HepG2 (cell line): ENCODE data around the gene RTEL1. TPM values are rescaled to one million over a fixed set of nuclear protein-coding genes. Genes with fewer than 3 reads are reported as not detected.
"Not testable (repeated sequence)": the region's sequence is repeated elsewhere in the genome, so short reads cannot be mapped to it uniquely, and the experiment has no call there.

Source experiments
- ATAC-seq: fragments of 200-7000 bp; cut with Tn5 transposase; 3 replicates; pipeline ENCODE4 v1.9.1; 2020; ENCODE audit warnings: mild to moderate bottlenecking, moderate library complexity
- BruUV-seq: library from RNA; stranded (reverse); fragments of 400-500 nt; replicated peaks from 2 replicates; lab custom pipeline; 2021; lab: Mats Ljungman, UMichigan
- CTCF ChIA-PET: fragments of 300-600 bp; formaldehyde crosslinking; extraction: SDS; loops from one replicate; lab custom pipeline; 2021; ENCODE audit warnings: low total read pairs, inconsistent platforms, low intra/inter-chr PET ratio; lab: Yijun Ruan, JAX
- POLR2A ChIA-PET: fragments of 350-600 bp; sonication (Branson Sonifier 250); formaldehyde crosslinking; loops from one replicate; lab custom pipeline; 2020; ENCODE audit warnings: antibody characterized with exemption, inconsistent platforms; lab: Yijun Ruan, JAX
- DNase-seq: peaks from one replicate; pipeline ENCODE4 v3.0.0-alpha.2; 2015; ENCODE audit warnings: low spot score
- FAIRE-seq: peaks from 3 replicates; lab custom pipeline; 2011; peaks lifted over from hg19 to GRCh38; lab: Jason Lieb, UNC
- H2AFZ ChIP-seq: one replicate; pipeline ENCODE4 v1.6.1; 2011; ENCODE audit warnings: low read length, inconsistent platforms
- H3K27ac ChIP-seq: fragments of 300-600 bp; 3 replicates; pipeline ENCODE4 v1.8.0; 2011; ENCODE audit warnings: mixed run types, mild to moderate bottlenecking, mixed read lengths, low read length, inconsistent platforms; ENCODE audit not compliant: insufficient read depth; ENCODE audit errors: extremely low read length
- H3K27me3 ChIP-seq, 2 experiments: fragments of 200-600 bp in 1 of 2; 2 replicates in 1 of 2; 3 replicates in 1 of 2; pipeline versions ENCODE4 v1.6.0 to v1.8.0; 2011; ENCODE audit warnings: low read length in 2 of 2, mild to moderate bottlenecking in 2 of 2, moderate library complexity in 2 of 2, inconsistent platforms in 1 of 2; ENCODE audit not compliant: insufficient read depth in 2 of 2, control insufficient read depth in 1 of 2
- H3K36me3 ChIP-seq, 2 experiments: fragments of 200-600 bp in 1 of 2; replicated peaks in 1 of 2; 2 replicates in 1 of 2; 3 replicates in 1 of 2; pipeline versions ENCODE4 v1.5.1 to v1.8.0; 2011; ENCODE audit warnings: low read length in 2 of 2, inconsistent platforms in 1 of 2; ENCODE audit not compliant: insufficient read depth in 2 of 2, control insufficient read depth in 1 of 2
- H3K4me1 ChIP-seq: 2 replicates; pipeline ENCODE4 v1.5.1; 2012; ENCODE audit warnings: low read length, inconsistent platforms; ENCODE audit not compliant: insufficient read depth
- H3K4me2 ChIP-seq: 2 replicates; pipeline ENCODE4 v1.6.0; 2011; ENCODE audit warnings: low read depth, low read length, inconsistent platforms
- H3K4me3 ChIP-seq, 3 experiments: fragments of 200-600 bp in 1 of 3; sonication (generic), shearing (Covaris generic) in 1 of 3; replicated peaks in 1 of 3; 2 replicates each; pipeline ENCODE4 v1.5.1; 2011 to 2016; ENCODE audit warnings: low read length in 3 of 3, inconsistent platforms in 2 of 3, low read depth in 2 of 3, mild to moderate bottlenecking in 2 of 3, control low read depth in 1 of 3, mixed read lengths in 1 of 3; ENCODE audit not compliant: insufficient read depth in 1 of 3
- H3K79me2 ChIP-seq: one replicate; pipeline ENCODE4 v1.6.1; 2011; ENCODE audit warnings: low read length, inconsistent platforms; ENCODE audit not compliant: insufficient read depth
- H3K9ac ChIP-seq: 2 replicates; pipeline ENCODE4 v1.6.0; 2011; ENCODE audit warnings: mild to moderate bottlenecking, low read depth, low read length, inconsistent platforms; ENCODE audit not compliant: insufficient read depth
- H3K9me3 ChIP-seq: 2 replicates; pipeline ENCODE4 v1.5.1; 2012; ENCODE audit warnings: mild to moderate bottlenecking, low read length
- H4K20me1 ChIP-seq: 2 replicates; pipeline ENCODE4 v1.6.0; 2011; ENCODE audit warnings: inconsistent platforms, mild to moderate bottlenecking, low read length, moderate library complexity; ENCODE audit not compliant: insufficient read depth
- CBX5 ChIP-seq: sonication (generic); formaldehyde crosslinking; IDR thresholded peaks from 2 replicates; pipeline ENCODE4 v1.4.0; 2020; ENCODE audit warnings: missing genetic modification reagents, borderline replicate concordance
- FOXA1 ChIP-seq, 2 experiments: fragments of 450-650 bp in 1 of 2; sonication (generic) in 1 of 2; formaldehyde crosslinking in 1 of 2; IDR thresholded peaks; 2 replicates each; pipeline versions ENCODE4 v1.4.0 to v1.6.1; 2016 to 2020; ENCODE audit warnings: missing genetic modification reagents in 1 of 2
- GTF3A ChIP-seq: sonication (generic); formaldehyde crosslinking; conservative IDR thresholded peaks from 2 replicates; pipeline ENCODE4 v1.4.0; 2020; ENCODE audit warnings: mild to moderate bottlenecking, missing genetic modification reagents
- MAFK ChIP-seq, 2 experiments: IDR thresholded peaks in 1 of 2; conservative IDR thresholded peaks in 1 of 2; 2 replicates each; pipeline ENCODE4 v1.6.1; 2011; ENCODE audit warnings: improper control_type of control experiment in 2 of 2, low read length in 2 of 2
- MED13 ChIP-seq: sonication (generic); formaldehyde crosslinking; IDR thresholded peaks from 2 replicates; pipeline ENCODE4 v1.5.0; 2020; ENCODE audit warnings: missing genetic modification reagents
- NFIB ChIP-seq: sonication (generic); formaldehyde crosslinking; IDR thresholded peaks from 2 replicates; pipeline ENCODE4 v1.9.0; 2021; ENCODE audit warnings: missing genetic modification reagents, mild to moderate bottlenecking, borderline replicate concordance
- RFX3 ChIP-seq: IDR thresholded peaks from 2 replicates; pipeline ENCODE4 v1.6.1; 2016; ENCODE audit warnings: missing biosample characterization, missing genetic modification reagents
- RNF2 ChIP-seq: fragments of 450-650 bp; conservative IDR thresholded peaks from 2 replicates; pipeline ENCODE4 v1.6.1; 2016; ENCODE audit warnings: low read depth
- RXRA ChIP-seq: sonication (generic); formaldehyde crosslinking; IDR thresholded peaks from 2 replicates; pipeline ENCODE4 v1.5.1; 2020; ENCODE audit warnings: missing genetic modification reagents
- SSRP1 ChIP-seq: IDR thresholded peaks from 2 replicates; pipeline ENCODE4 v1.6.1; 2016; ENCODE audit warnings: control low read depth
- ZC3H4 ChIP-seq: sonication (generic); formaldehyde crosslinking; IDR thresholded peaks from 2 replicates; pipeline ENCODE4 v1.4.0; 2020; ENCODE audit warnings: missing genetic modification reagents, borderline replicate concordance
- ZNF572 ChIP-seq: sonication (generic); formaldehyde crosslinking; IDR thresholded peaks from 2 replicates; pipeline ENCODE4 v1.5.1; 2020; ENCODE audit warnings: mild to moderate bottlenecking, missing genetic modification reagents
- ZNF614 ChIP-seq: IDR thresholded peaks from 2 replicates; pipeline ENCODE4 v1.6.1; 2018; ENCODE audit warnings: missing biosample characterization, missing genetic modification reagents, inconsistent platforms, borderline replicate concordance
- ZNF619 ChIP-seq: sonication (generic); formaldehyde crosslinking; IDR thresholded peaks from 2 replicates; pipeline ENCODE4 v1.4.0; 2020; ENCODE audit warnings: mild to moderate bottlenecking, missing genetic modification reagents
- ZNF792 ChIP-seq: IDR thresholded peaks from 2 replicates; pipeline ENCODE4 v1.6.1; 2016
- ZNF83 ChIP-seq: sonication (generic); formaldehyde crosslinking; IDR thresholded peaks from 2 replicates; pipeline ENCODE4 v1.4.0; 2020; ENCODE audit warnings: missing genetic modification reagents, mild to moderate bottlenecking, borderline replicate concordance
- WGBS: methylation state at CpG from one replicate; pipeline ENCODE4 v1.1.6; 2017; ENCODE audit warnings: low lambda C conversion rate; 5-methylcytosine and 5-hydroxymethylcytosine counted together
- in situ Hi-C: cut with HindIII; loops from 2 replicates; pipeline ENCODE4 v1.10.0; 2017; ENCODE audit warnings: low pct_unique_long_range_greater_than_20kb; ENCODE audit not compliant: extremely low pct_ligation_motif_present
- intact Hi-C: fragments of 100-400 bp; cut with micrococcal nuclease; formaldehyde crosslinking; loops from one replicate; pipeline ENCODE4 v1.10.0; 2022; ENCODE audit not compliant: unreplicated experiment
- polyA plus RNA-seq, 8 experiments: library from polyadenylated mRNA; depleted of rRNA in 3 of 8; stranded (reverse) in 7 of 8; unstranded in 1 of 8; fragments of >200 nt; fragmentation: Illumina TruSeq in 4 of 8; extraction: Trizol in 4 of 8; gene quantifications; 2 replicates each; pipeline versions ENCODE4 v1.2.1 to v1.2.3, GENCODE V29; 2011 to 2016; ENCODE audit warnings: low read depth in 4 of 8, missing spikeins in 1 of 8, mixed read lengths in 1 of 8; ENCODE audit not compliant: insufficient read depth in 1 of 8
- total RNA-seq, 5 experiments: library from RNA; depleted of rRNA; stranded (reverse); fragments of >200 nt; fragmentation: Illumina TruSeq; extraction: Trizol; gene quantifications; 2 replicates each; pipeline ENCODE4 v1.2.3, GENCODE V29; 2016; ENCODE audit warnings: low read depth in 1 of 5
- TF ChIP-seq, protein P1 (sequence below): sonication (generic); formaldehyde crosslinking; IDR thresholded peaks from 2 replicates; pipeline ENCODE4 v1.4.0; 2020; ENCODE audit warnings: missing genetic modification reagents

Gene RTEL1
- total and polyA plus RNA-seq, 2 of the 13 experiments (the other 11 are each of a cell fraction or from before 2014, with no cell fraction given), result 21.8 to 36.4 TPM

DNA sequence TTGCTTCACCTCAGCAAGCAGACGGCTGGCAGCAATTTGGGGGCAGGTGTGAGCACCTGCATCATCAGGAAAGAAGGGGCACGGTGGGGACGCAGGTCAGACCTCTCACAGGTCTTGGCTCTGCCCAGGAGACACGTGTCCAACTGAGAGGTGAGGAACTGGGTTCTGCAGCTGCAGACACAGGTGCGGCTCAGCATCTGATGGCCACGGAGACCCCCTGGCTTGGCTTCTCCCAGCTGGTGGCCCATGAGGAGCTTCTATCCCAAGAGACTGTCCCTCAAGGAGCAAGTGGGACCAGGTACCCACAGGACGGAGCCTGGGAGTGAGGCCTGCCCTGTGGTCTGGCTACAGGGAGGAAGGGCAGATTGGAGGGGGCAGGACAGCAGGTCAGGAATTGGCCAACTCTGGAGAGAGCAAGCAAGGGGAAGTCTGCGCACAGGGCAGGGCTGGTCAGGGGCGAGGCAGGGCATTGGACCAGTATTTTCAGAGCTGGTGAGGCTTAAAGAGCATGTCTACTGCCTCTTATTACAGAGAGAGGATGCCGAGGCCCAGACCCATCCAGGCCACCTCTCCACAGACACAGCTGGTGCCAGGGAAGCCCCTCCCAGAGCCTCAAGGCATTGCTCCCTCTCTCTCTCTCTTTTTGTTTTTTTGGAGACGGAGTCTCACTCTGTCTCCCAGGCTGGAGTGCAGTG is 9.1 kb upstream of the RTEL1 start (continued):
- TF ChIP-seq ZC3H4 (CRISPR knock-in tag) (no peak), RNF2 (no peak), ZNF83 (no peak)

DNA sequence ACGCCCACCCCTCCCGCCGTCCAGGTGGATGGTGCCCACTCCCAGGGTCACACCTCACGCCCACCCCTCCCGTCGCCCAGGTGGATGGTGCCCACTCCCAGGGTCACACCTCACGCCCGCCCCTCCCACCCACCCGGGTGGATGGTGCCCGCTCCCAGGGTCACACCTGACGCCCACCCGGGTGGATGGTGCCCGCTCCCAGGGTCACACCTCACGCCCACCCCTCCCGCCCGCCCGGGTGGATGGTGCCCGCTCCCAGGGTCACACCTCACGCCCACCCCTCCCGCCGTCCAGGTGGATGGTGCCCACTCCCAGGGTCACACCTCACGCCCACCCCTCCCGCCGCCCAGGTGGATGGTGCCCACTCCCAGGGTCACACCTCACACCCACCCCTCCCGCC is 7.6 kb upstream of the RTEL1 start:
- in situ Hi-C loops, ATAC-seq, H3K4me2 ChIP-seq, H3K4me3 ChIP-seq, H3K27ac ChIP-seq, H3K36me3 ChIP-seq, H3K27me3 ChIP-seq, FAIRE-seq, H4K20me1 ChIP-seq, H3K79me2 ChIP-seq, DNase-seq, H3K9me3 ChIP-seq, H3K9ac ChIP-seq, H2AFZ ChIP-seq, CTCF ChIA-PET, BruUV-seq: not testable (repeated sequence)
- intact Hi-C loops, result loop anchor here (10.0 kb wide), 1 partner anchor 116 kb away; the partner anchor contains the start of gene PTK6
- POLR2A ChIA-PET, result interaction anchor here (1.3 to 4.3 kb wide), 2 partner anchors 8 to 32 kb away, joined by 4 to 58 read pairs; no protein-coding TSS in a partner anchor
- 98% methylated on average over 25 of the region's 25 CpGs for WGBS
- H3K4me1 ChIP-seq, result peaks cover 23% of the 10 kb centered on the region

DNA sequence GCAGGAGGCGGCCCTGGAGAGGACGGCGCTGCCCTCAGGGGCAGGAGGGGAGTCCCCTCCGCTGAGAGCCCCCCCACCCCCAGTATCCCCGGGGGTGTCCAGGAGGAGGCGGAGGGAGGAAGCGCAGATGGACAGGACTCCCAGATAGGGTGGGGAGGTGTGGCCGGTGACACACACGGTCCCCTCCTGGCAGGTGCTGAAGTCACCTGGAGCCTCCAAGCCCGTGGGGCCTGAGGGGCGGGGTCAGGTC is 6.2 kb upstream of the RTEL1 start:
- in situ Hi-C loops, result no loop called here
- no TSS peak for BruUV-seq
- TF ChIP-seq SSRP1 (CRISPR knock-in tag), result no peak
- TF ChIP-seq NFIB (CRISPR knock-in tag), result peak; percentile 70; the same call in 1 of the 2 replicates
- TF ChIP-seq FOXA1 (IDR thresholded peaks at IDR 0.05), result no peak
- 0 out of 2 replicates have a peak, but pooled peaks have one; percentile 9 for TF ChIP-seq FOXA1 (CRISPR knock-in tag; IDR thresholded peaks at IDR 0.05)
- TF ChIP-seq RXRA (CRISPR knock-in tag), result 0 out of 2 replicates have a peak, but pooled peaks have one; percentile 10
- TF ChIP-seq, protein P1, sequence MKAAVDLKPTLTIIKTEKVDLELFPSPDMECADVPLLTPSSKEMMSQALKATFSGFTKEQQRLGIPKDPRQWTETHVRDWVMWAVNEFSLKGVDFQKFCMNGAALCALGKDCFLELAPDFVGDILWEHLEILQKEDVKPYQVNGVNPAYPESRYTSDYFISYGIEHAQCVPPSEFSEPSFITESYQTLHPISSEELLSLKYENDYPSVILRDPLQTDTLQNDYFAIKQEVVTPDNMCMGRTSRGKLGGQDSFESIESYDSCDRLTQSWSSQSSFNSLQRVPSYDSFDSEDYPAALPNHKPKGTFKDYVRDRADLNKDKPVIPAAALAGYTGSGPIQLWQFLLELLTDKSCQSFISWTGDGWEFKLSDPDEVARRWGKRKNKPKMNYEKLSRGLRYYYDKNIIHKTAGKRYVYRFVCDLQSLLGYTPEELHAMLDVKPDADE (CRISPR knock-in tag), result no peak
- no peak for TF ChIP-seq RFX3 (CRISPR knock-in tag)
- TF ChIP-seq ZNF614 (CRISPR knock-in tag), result 0 out of 2 replicates have a peak, but pooled peaks have one; percentile 5
- TF ChIP-seq ZNF572 (CRISPR knock-in tag), result peak; percentile 95
- no peak for TF ChIP-seq MAFK (conservative IDR thresholded peaks at IDR 0.05 in 1 of 2, IDR thresholded peaks at IDR 0.05 in 1 of 2; ENCODE audit: low read length in 2 of 2)
- TF ChIP-seq ZNF792 (CRISPR knock-in tag), result 0 out of 2 replicates have a peak, but pooled peaks have one; percentile 21
- TF ChIP-seq ZNF619 (CRISPR knock-in tag), result no peak
- TF ChIP-seq MED13, result no peak
- TF ChIP-seq CBX5 (CRISPR knock-in tag), result 0 out of 2 replicates have a peak, but pooled peaks have one; percentile 1
- 0 out of 2 replicates have a peak, but pooled peaks have one; percentile 59 for TF ChIP-seq GTF3A

More for the DNA sequence above, 6.2 kb upstream of the RTEL1 start:
- ATAC-seq, result peak; percentile 1; the same call in 2 of the 3 replicates
- H2AFZ ChIP-seq, result no peak overlapping the region
- FAIRE-seq, result no peak
- intact Hi-C loops, result loop anchor here (10.0 kb wide), 1 partner anchor 117 kb away; the partner anchor contains the start of gene PTK6
- H3K27ac ChIP-seq, result no peak overlapping the region
- peak overlapping the region; percentile 66 to 83 (median 80); a peak in 4 of 6 replicates for H3K4me3 ChIP-seq
- 45% methylated on average over 11 of the region's 11 CpGs for WGBS
- no peaks in the 10 kb centered on the region for H3K9me3 ChIP-seq
- H3K27me3 ChIP-seq, result no peaks in the 10 kb centered on the region
- POLR2A ChIA-PET, result interaction anchor here (0.8 to 4.3 kb wide), 6 partner anchors 9 to 411 kb away, joined by 3 to 58 read pairs (median 6); partner anchors contain the start of genes GMEB2 and TCEA2
- peak overlapping the region; percentile 80 for H3K4me2 ChIP-seq
- H3K36me3 ChIP-seq, result peaks cover 3 to 4% of the 10 kb centered on the region in 2 experiments; a peak in 4 of 5 replicates
- H3K79me2 ChIP-seq, result peaks cover 6% of the 10 kb centered on the region
- DNase-seq, result no peak
- peak overlapping the region; percentile 64 for H3K9ac ChIP-seq
- CTCF ChIA-PET, result no interaction called here
- H3K4me1 ChIP-seq, result peaks cover 26% of the 10 kb centered on the region
- H4K20me1 ChIP-seq, result peaks cover 3% of the 10 kb centered on the region; the same call in 1 of the 2 replicates
